Colonic mucosa (tissue), 4 donors: ENCODE measurements around the gene RREB1. TPM values are rescaled to one million over a fixed set of nuclear protein-coding genes. Genes with fewer than 3 reads are reported as not detected.

Source experiments
- DNase-seq: peaks from one replicate; pipeline ENCODE4 v3.0.0-alpha.2; 2020
- H3K27ac ChIP-seq: fragments of 200-600 bp; one replicate; pipeline ENCODE4 v1.8.0; 2021
- H3K27me3 ChIP-seq: fragments of 200-600 bp; one replicate; pipeline ENCODE4 v1.8.0; 2021
- H3K36me3 ChIP-seq: fragments of 200-600 bp; one replicate; pipeline ENCODE4 v1.8.0; 2021
- H3K4me1 ChIP-seq: fragments of 200-600 bp; one replicate; pipeline ENCODE4 v1.8.0; 2021; ENCODE audit warnings: mild to moderate bottlenecking
- H3K4me3 ChIP-seq: fragments of 200-600 bp; one replicate; pipeline ENCODE4 v1.8.0; 2021
- H3K9ac ChIP-seq, 2 donors: one replicate each; pipeline ENCODE4 v1.7.0; 2013; ENCODE audit warnings: control low read depth in 2 of 2, low read depth in 2 of 2, low read length in 2 of 2
- H3K9me3 ChIP-seq: fragments of 200-600 bp; one replicate; pipeline ENCODE4 v1.8.0; 2021
- intact Hi-C: fragments of 100-400 bp; cut with DNase I; formaldehyde crosslinking; loops from one replicate; pipeline ENCODE4 v1.14.1; 2022
- total RNA-seq, 2 donors: library from RNA; stranded (reverse); fragmentation: NEBNext Ultra II Directional in 1 of 2; extraction: Animal tissue kit (Norgen Biotek cat#: 25700) in 1 of 2; gene quantifications; one replicate each; pipeline ENCODE4 v1.2.1, GENCODE V29; 2021
- TF ChIP-seq, protein P1 (sequence below): fragments of 200-600 bp; IDR thresholded peaks from one replicate; pipeline ENCODE4 v1.8.0; 2022; ENCODE audit warnings: antibody characterized with exemption, mild to moderate bottlenecking
- donor health status: healthy.
- donor health status: DM: no; HTN: no; CAD: no.
- donor health status: DM: no; HTN: no; CAD: no.

The RREB1 gene
- total RNA-seq, 2 donors from 2014 or later, result 79.0 to 81.3 TPM

DNA sequence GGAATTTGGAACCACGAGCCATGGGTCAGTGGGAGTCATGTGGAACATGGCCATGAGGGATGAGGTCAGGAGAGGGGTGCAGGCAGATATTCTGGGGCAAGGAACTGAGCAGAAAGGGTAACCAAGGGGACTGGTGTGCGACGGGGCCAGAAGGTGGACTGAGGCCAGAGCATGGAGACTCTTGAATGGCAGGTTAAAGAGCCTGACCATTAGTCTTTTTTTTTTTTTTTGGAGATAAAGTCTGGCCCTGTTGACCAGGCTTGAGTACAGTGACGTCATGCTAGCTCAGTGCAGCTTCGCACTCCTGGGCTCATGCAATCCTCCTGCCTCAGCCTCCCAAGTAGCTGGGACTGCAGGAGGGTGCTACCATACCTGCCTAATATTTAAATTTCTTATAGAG lies 64.0 kb downstream of the RREB1 start:
- H3K4me3 ChIP-seq, result no peak overlapping the region
- no peak overlapping the region for H3K27ac ChIP-seq
- peaks cover 33% of the 10 kb centered on the region for H3K4me1 ChIP-seq
- H3K36me3 ChIP-seq, result no peaks in the 10 kb centered on the region
- no peak for DNase-seq
- intact Hi-C loops, result no loop called here
- H3K27me3 ChIP-seq, result no peaks in the 10 kb centered on the region
- TF ChIP-seq, protein P1, sequence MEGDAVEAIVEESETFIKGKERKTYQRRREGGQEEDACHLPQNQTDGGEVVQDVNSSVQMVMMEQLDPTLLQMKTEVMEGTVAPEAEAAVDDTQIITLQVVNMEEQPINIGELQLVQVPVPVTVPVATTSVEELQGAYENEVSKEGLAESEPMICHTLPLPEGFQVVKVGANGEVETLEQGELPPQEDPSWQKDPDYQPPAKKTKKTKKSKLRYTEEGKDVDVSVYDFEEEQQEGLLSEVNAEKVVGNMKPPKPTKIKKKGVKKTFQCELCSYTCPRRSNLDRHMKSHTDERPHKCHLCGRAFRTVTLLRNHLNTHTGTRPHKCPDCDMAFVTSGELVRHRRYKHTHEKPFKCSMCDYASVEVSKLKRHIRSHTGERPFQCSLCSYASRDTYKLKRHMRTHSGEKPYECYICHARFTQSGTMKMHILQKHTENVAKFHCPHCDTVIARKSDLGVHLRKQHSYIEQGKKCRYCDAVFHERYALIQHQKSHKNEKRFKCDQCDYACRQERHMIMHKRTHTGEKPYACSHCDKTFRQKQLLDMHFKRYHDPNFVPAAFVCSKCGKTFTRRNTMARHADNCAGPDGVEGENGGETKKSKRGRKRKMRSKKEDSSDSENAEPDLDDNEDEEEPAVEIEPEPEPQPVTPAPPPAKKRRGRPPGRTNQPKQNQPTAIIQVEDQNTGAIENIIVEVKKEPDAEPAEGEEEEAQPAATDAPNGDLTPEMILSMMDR, result no peak
- H3K9ac ChIP-seq, result peak overlapping the region in 1 of 2 donors; percentile 62
- H3K9me3 ChIP-seq, result no peaks in the 10 kb centered on the region

DNA sequence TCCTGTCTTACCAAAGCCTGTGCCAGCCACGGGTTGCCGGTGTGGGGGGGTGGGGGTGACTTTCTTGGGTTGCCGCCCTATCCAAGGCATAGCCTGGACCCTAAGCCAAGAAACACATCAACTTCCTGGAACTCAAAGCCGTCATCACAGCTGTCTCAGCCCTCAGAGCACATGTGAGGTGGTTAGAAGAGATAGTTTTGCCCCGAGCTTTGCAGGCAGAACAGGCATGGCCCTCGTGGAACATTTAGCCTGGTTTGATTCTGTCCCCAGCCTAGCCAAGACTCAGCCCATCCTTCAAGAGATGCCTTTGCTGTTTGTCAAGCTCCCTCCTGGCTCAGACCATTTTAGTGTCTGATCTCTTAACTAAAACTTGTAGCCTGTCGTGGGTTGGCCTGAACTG lies 64.9 kb downstream of the RREB1 start:
- Histone ChIP-seq H3K4me1 (peaks cover 26% of the 10 kb centered on the region), H3K27ac (no peak overlapping the region), H3K27me3 (no peaks in the 10 kb centered on the region), H3K4me3 (no peak overlapping the region), H3K36me3 (no peaks in the 10 kb centered on the region), H3K9ac (no peak overlapping the region), H3K9me3 (no peaks in the 10 kb centered on the region)
- intact Hi-C loops, result no loop called here
- TF ChIP-seq, protein P1, result no peak
- DNase-seq, result no peak

DNA sequence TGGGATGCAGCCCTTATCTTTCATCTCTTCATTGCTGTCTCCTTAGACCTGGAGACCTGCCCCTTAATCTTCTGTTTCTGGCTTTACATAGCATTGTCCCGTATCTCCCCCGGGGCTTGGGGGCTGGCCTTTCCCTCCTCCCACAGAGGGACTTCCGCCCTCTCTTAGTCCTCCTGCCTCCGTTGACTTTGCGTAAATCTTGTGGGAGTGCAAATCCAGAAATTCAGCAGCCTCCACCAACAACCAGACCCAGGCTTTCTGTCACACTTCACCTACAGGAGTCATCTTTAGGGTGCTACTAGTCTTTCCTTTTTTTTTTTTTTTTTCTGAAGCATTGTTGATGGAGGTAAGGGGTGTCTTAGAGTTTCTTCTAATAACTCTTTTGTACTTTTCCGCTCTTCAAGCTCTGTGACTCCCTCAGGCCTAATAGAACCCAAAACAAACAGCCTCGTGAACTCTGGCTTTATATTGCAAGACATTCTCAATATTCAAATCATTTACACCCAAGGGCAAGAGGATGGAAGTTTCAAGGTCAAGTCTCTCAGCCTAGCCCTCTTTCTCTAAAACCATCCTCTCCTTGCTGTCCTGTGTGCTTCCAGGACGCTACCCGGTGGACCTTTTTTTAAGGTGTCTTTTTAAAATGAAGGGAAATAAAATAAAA lies 66.2 kb downstream of the RREB1 start:
- no peak overlapping the region for H3K27ac ChIP-seq
- TF ChIP-seq, protein P1, result no peak
- DNase-seq, result no peak
- intact Hi-C loops, result no loop called here
- H3K4me3 ChIP-seq, result no peak overlapping the region
- peaks cover 8% of the 10 kb centered on the region for H3K36me3 ChIP-seq
- no peaks in the 10 kb centered on the region for H3K9me3 ChIP-seq
- peaks cover 19% of the 10 kb centered on the region for H3K4me1 ChIP-seq
- H3K9ac ChIP-seq, result no peak overlapping the region
- H3K27me3 ChIP-seq, result no peaks in the 10 kb centered on the region

DNA sequence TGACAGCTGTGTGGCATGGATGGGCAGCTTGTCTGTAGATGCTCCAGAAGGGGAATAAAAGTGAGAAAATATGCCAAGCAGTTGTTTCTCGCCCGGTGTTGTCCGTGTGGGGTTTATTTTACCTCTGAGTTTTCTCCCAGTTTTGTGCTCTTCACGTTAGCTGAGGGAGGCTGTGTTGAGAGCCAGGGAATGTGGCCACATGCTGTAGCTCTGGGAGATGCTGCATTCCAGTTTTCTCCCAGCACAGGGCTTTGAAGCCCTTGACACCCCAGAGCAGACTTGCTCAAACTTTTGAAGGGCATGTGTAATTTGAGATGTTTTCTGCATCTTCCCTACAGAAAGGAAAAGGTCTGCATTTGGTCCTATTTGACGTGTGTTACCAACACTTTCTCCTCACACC lies 67.7 kb downstream of the RREB1 start:
- no peak for DNase-seq
- Histone ChIP-seq H3K36me3 (peaks cover 9% of the 10 kb centered on the region), H3K9me3 (no peaks in the 10 kb centered on the region), H3K4me3 (no peak overlapping the region), H3K27me3 (no peaks in the 10 kb centered on the region), H3K9ac (peak overlapping the region in 1 of 2 donors; percentile 27), H3K4me1 (peaks cover 11% of the 10 kb centered on the region), H3K27ac (no peak overlapping the region)
- TF ChIP-seq, protein P1, result no peak
- intact Hi-C loops, result no loop called here

DNA sequence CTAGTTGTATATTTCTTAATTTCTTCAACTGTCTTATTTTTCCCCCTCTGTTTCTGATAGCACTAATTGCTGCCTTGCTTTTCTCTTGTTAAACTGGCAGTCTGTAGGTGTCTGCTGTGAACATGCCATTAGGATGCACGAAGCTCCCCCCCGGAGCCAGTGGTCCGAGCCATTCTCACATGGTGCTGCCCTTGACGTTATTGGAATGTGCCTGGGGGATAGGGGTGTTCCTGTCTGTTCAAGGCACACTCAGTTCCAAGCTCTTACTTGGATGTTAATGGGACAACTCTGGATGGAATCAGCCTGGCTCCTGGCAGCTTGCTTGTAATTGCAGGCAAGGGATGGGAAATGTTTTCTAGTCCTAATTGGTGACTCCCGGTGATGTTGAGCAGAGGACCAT lies 68.4 kb downstream of the RREB1 start:
- H3K9ac ChIP-seq, result no peak overlapping the region
- TF ChIP-seq, protein P1, result no peak
- H3K4me3 ChIP-seq, result no peak overlapping the region
- no peak overlapping the region for H3K27ac ChIP-seq
- peaks cover 5% of the 10 kb centered on the region for H3K4me1 ChIP-seq
- no peaks in the 10 kb centered on the region for H3K27me3 ChIP-seq
- H3K36me3 ChIP-seq, result peaks cover 9% of the 10 kb centered on the region
- DNase-seq, result no peak
- no peaks in the 10 kb centered on the region for H3K9me3 ChIP-seq
- intact Hi-C loops, result no loop called here
